COLO668 (cell line): ENCODE results near the gene CFAP77.
A peak's percentile ranks its signal among the peaks of the same experiment; 100 is the strongest.

Experiments used
- DNase-seq: peaks from one replicate; lab custom pipeline; 2025; ENCODE audit not compliant: unreplicated experiment; lab: John Stamatoyannopoulos, UW

The CFAP77 gene

GRCh38 chr9:132572921-132573320 is 162.9 kb downstream of the CFAP77 start:
- DNase-seq = no peak

DNA sequence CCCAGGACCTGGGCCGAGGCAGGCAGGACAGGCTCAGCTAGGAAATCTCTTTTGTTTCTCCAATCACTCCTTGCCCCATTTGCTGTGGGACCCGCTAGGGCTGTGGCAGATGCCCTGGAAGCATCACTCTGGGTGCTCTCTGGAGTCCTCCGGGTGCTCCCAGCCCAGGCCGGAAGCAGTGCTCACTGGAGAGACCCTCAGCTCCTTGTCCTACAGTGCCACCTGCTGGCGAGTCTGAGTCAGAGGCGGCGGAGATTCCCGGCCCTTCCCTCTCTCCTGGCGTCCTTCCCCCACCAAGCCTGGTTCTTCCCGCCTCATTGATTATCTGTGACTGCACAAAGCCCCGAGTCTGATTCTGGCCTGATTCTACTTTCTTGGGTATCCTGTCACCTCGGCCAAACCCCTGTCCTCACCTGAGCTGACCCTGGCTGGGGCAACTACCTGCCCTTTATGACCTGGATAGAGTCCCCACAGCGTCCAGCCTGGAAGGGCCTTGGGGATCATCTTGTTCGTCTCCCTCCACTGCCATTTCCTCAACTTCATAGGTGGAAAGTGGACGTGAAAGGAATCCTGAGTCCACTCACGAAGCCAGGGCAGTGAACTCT is 165.1 kb downstream of the CFAP77 start:
- DNase-seq = peak; percentile 77

DNA sequence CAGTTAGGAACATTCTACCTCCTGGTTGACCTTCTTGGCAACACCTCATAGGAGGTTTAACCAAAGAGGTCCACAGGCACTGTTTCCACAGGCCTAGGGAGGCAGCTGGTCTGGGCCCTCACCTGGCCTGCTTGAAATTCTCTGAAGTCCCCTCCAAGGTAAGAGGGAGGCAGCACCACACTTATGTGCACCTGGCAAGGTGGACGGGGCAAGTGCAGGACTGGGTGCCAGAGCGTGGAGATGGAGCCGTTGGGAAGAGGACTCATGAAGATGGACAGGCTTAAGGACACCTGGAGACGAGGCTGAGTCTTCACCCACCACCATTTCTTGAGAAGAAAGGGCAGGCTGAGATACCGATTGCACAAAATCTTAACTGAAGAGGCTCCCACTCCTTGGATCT is 165.8 kb downstream of the CFAP77 start:
- no peak for DNase-seq

- DNase-seq = no peak
These were observed 167.1 kb downstream of the CFAP77 start for GRCh38 chr9:132577119-132577518.

- no peak for DNase-seq
These were observed 168.4 kb downstream of the CFAP77 start for GRCh38 chr9:132578367-132578932.

DNA sequence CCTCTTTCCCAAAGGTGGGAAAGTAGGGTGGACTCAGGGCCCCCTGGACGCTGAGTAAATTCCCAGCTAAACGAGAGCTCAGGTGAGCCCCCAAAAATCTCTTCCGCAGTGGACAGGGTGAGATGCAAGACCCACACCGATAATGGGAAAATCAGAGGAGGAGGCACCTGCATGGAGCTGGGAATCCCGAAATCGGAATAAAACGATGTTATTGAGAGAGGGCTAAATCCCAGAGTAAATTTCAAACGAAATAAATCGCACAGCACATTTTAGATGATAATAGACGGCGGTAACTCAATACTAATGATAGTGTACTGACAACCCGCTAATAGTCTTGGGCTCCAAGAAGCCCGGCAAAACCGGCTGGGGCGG is 169.4 kb downstream of the CFAP77 start:
- no peak for DNase-seq

- DNase-seq = no peak
These were observed 172.3 kb downstream of the CFAP77 start, which contains the start of gene BARHL1 for GRCh38 chr9:132582276-132582785. Gene BARHL1 (plus strand): TSS chr9:132582606. CDS start chr9:132582798, 192 bp downstream.

- no peak for DNase-seq
These were observed 173.0 kb downstream of the CFAP77 start for GRCh38 chr9:132582786-132583583.

GRCh38 chr9:132583584-132584304 is 173.7 kb downstream of the CFAP77 start:
- DNase-seq = no peak

GRCh38 chr9:132584601-132585560 is 174.9 kb downstream of the CFAP77 start:
- no peak for DNase-seq

- DNase-seq = no peak
These were observed 176.2 kb downstream of the CFAP77 start for GRCh38 chr9:132585954-132586829.

DNA sequence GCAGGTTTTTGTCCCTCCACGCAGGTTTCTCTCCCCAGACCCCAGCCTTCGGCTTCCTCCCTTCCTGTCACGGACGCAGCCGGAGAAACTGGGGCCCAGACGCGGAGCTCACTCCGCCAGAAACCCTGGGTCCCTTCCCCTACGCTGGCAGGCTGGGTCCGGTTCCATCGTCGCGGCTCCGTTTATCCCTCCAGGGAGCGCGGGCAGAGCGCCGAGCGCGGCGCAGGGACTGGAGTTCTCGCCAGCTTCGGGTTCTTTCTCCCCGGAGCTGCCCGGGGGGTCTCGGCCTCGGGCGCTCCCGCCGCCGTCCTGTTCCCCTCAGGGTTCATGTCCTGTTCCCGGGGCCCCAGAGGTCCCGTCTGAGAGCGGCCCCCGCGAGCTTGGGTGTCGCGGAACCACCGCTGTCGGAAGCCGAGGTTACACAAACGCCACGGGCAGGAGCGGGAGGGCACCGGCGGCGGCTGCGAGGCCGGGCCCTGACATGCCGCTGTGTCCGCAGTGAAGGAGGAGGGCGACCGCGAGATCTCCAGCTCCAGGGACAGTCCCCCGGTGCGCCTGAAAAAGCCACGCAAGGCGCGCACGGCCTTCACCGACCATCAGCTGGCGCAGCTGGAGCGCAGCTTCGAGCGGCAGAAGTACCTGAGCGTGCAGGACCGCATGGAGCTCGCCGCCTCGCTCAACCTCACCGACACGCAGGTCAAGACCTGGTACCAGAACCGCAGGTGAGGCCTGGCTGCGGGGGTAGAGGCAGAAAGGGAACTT is 177.0 kb downstream of the CFAP77 start:
- DNase-seq = no peak

DNA sequence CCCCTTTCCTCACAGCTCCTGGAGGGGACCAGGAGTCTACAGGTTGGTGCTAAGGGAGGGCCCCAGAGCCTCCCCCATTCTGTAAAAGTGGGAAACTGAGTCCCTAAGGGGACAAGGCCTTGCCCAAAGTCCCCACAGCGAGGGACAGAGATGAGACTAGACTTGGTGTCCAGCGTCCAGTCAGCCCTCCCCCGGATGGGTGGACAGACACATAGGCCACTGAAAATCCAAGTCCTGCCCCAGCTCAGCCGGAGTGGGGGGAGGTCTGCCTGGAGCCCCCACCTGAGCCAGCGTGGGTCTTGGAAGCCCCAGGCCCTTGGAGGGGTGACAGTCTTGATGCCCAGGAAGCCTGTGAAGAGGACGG is 177.6 kb downstream of the CFAP77 start:
- no peak for DNase-seq

DNA sequence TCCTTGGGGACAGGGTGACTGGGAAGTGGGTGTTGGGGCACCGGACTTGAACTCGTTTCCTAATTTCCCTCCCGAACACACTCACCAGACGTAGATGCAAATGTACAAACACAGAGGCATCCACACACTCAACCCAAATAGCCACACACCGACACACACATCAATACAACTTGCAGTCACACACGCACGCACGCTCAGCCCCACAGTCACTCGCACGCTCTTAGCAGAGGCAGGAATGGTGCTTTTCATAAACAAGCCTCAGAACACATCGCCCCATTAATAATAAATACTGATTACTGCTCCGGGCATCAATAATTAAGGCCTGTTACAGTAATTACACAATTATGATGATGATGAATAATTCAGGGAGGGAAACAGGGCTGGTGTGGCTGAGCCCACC is 178.1 kb downstream of the CFAP77 start:
- DNase-seq = no peak

GRCh38 chr9:132588501-132589147 is 178.6 kb downstream of the CFAP77 start:
- peak; percentile 29 for DNase-seq

DNA sequence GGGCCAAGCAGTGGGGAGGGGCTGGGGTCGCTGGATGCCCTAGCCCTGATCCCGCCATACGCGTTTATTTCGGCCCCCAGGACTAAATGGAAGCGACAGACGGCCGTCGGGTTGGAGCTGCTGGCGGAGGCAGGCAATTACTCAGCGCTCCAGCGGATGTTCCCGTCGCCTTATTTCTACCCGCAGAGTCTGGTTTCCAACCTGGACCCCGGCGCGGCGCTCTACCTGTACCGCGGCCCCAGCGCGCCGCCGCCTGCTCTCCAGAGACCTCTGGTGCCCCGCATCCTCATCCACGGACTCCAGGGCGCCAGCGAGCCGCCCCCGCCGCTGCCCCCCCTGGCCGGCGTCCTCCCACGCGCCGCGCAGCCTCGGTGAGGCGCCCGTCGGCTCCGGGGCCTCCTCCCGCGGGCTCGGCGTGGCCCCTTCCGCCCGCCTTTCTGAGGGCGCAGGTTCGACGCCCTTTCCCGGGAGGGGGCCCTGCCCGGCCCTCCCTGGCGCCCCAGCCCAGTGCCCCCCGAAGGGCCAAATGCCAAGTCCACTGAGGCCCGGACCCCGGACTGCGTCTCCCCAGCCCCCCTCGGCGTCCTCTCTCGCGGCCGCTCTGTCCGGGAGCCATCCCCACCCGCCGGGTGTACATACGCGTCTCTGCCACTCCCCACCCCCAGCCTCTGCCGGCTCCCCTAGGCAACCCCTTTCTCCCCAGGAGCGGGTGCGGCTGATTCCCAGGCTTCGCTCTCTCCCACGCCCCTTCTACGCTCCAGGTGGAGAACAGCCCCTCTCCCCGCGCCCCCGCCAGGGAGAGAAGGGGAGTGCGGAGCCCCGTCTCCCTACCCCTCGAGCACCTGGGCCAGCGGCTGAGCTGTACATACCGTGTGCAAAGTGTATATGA is 179.4 kb downstream of the CFAP77 start:
- no peak for DNase-seq

GRCh38 chr9:132590037-132590317 is 180.0 kb downstream of the CFAP77 start:
- no peak for DNase-seq
